IPS-11a (cell line): Measurements from ENCODE around the gene ZCWPW1.

ENCODE experiments used
- H3K4me3 ChIP-seq: one replicate; pipeline ENCODE4 v1.5.1; 2013; ENCODE audit warnings: low read depth, low read length, control low read depth

The ZCWPW1 gene

DNA sequence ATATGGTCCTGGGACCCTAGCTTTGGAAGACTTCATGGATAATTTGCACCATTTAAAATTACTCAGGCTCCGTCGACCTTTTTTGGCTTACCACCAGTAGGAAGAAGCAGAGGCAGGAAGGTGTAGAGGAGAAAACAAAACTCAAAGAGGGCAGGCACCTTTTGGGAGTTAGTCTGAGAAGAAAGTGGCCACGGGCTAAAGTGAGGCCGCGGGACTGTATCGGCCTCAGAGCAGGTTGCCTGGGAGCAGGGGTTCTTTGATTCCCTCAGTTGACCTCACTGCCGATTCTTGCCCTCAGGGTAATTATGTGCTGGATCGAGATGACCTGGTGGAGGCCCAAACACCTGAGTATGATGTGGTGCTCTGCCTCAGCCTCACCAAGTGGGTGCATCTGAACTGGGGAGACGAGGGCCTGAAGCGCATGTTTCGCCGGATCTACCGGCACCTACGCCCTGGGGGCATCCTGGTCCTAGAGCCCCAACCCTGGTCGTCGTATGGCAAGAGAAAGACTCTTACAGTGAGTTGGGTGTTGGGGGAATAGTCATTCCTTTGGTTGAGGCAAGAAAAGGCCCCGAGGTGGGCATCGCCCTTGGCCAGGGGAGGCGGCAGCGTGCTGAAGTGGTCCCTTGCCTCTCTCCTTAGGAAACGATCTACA, 4.2 kb upstream of the ZCWPW1 start:
- H3K4me3 ChIP-seq, result no peak overlapping the region

DNA sequence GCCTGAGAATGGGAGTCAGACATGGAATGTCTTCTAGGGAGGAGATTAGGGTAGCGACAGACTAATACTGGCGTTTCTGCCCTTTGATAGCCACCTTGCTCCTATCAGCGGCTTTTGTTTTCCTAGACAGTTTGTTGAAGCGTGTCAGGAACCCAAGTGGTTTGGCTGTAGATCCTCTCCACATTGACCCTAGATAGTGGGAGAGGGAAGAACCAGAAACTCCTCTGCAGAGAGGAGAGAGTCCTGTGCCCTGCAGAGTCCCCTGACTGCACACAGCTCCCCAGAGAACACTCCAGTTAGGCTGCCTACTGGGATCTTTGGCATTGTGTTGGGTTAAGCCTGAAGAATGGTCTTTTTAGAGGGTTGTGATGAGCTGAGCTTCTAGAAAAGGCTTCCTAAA, 3.5 kb upstream of the ZCWPW1 start:
- no peak overlapping the region for H3K4me3 ChIP-seq

DNA sequence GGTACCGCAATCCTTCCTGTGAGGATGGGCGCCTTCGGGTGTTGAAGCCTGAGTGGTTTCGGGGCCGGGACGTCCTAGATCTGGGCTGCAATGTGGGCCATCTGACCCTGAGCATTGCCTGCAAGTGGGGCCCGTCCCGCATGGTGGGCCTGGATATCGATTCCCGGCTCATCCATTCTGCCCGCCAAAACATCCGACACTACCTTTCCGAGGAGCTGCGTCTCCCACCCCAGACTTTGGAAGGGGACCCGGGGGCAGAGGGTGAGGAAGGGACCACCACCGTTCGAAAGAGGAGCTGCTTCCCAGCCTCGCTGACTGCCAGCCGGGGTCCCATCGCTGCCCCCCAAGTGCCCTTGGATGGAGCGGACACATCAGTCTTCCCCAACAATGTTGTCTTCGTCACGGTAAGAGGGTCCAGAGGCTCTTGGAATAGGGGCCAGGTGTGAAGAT, 2.8 kb upstream of the ZCWPW1 start:
- H3K4me3 ChIP-seq, result no peak overlapping the region

DNA sequence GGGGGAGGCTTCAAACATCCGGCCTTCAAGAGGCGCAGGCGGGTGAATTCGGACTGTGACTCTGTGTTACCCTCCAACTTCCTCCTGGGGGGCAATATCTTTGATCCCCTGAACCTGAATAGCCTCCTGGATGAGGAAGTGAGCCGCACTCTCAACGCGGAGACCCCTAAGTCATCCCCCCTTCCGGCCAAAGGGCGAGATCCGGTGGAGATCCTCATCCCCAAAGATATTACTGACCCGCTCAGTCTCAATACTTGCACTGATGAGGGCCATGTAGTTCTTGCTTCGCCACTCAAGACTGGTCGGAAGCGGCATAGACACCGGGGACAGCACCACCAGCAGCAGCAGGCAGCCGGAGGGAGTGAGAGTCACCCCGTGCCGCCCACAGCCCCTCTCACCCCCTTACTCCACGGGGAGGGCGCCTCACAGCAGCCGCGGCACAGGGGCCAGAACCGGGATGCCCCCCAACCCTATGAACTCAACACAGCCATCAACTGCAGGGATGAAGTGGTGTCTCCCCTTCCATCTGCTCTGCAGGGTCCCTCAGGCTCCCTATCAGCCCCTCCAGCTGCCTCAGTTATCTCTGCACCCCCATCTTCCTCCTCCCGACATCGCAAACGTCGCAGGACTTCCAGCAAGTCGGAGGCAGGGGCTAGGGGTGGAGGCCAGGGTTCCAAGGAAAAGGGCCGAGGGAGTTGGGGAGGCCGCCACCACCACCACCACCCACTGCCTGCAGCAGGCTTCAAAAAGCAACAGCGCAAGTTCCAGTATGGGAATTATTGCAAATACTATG, 2.2 kb upstream of the ZCWPW1 start:
- H3K4me3 ChIP-seq, result peak overlapping the region; percentile 68

DNA sequence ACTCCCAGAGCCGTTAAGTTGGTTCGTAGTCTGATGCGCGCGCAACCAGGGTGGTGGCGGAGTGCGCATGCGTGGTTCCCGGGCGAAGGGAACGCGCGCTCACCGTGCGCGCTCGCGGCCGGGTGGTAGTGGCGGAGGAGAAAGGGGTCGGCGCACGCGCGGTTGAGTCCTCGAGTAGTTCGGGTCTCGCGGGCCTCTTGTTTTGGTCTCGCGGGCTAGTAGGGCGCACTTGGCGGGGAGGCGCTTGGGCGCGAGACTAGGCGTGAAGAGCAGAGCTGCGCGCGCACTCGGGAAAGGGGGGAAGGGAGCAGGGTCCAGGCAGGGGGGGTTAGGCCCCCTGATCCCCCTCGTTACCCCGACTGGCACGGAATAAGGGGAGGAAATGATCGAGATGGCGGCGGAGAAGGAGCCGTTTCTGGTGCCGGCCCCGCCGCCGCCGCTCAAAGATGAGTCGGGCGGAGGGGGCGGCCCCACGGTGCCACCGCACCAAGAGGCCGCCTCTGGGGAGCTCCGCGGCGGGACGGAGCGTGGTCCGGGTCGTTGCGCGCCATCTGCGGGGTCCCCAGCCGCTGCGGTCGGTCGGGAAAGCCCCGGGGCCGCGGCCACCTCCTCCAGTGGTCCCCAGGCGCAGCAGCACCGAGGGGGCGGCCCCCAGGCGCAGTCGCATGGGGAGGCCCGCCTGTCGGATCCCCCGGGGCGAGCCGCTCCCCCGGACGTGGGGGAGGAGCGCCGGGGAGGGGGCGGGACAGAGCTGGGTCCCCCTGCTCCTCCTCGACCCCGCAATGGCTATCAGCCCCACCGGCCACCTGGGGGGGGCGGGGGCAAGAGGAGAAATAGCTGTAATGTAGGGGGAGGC, 1.4 kb upstream of the ZCWPW1 start, which contains the start of gene MEPCE:
Gene MEPCE (plus strand): TSS at position 195 of the 856 bp plus-strand sequence. CDS start 188 bp downstream, at position 383.
- H3K4me3 ChIP-seq, result peak within 1 kb of the TSS; percentile 68

DNA sequence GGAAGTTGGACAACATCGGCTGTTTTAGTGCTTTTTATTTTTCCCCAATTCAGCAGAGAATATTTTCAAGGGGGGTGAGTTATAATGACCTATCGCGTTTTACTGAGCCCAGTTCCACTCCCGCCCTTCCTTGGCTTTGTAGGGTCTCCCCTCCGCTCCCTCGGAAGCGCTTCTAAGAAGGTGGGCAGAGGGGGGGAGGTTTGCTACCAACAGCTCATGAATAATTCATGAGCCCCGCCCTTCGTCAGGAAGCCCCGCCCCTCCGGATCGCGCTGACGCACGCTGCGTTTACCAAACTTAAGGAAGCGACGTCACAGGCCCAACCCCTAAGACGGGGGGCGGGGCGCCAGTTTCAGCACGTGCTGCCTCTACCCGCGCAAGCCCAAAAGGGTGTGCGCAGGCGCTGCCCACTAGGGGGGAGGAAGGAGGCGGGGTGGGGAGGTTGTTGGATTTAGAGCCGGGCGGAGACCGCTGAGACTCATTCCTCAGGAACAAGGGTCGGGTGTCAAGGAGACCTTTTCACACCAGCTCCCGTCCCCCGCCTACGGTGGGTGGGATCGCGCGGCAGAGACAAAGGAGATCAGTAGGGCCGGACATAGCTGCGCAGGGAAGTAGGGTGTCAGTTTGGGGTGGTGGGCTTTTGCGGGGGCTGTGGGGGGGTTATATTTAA, 599 bp upstream of the ZCWPW1 start:
- peak overlapping the region; percentile 68 for H3K4me3 ChIP-seq

DNA sequence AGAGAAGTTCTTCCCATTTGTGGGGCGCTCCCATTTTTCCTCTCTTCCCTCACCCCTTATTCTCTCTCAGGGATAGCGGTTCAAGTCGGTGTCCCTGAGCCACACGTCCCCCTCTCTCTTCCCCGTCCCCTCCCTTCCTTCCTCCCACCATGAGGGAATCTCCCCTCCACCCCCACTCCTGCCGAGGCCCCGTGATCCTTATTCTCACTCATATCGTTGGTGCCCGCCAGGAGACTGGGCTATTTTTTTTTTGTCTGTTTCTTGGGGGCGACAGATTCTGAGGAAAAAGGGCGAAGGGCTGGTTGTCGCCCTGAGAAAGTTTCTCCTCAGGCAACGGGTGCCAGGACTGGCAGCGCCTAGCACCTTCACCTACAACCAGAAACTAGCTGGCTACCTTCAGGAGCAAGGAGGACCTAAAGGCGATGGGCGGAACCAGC, 723 bp downstream of the ZCWPW1 start:
- H3K4me3 ChIP-seq, result no peak overlapping the region

DNA sequence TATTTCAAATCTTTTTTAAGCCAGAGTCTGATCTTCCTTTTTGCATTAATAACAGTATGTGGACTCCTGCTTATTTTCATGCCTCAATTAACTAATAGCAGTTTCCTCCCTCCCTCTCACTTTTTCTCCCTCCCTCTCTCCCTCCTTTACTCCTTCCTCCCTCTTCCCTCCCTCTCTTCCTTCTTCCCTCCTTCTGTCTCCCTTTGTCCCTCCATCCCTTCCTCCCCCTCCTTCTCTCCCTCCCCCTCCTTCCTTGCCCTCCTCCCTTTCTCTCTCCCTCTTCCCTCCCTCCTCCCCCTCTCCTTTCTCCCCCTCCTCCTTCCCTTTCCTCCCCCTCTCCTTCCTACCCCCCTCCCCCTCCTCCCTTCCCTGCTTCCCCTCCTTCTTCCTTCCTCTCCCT, 2.0 kb downstream of the ZCWPW1 start:
- H3K4me3 ChIP-seq, result no peak overlapping the region

DNA sequence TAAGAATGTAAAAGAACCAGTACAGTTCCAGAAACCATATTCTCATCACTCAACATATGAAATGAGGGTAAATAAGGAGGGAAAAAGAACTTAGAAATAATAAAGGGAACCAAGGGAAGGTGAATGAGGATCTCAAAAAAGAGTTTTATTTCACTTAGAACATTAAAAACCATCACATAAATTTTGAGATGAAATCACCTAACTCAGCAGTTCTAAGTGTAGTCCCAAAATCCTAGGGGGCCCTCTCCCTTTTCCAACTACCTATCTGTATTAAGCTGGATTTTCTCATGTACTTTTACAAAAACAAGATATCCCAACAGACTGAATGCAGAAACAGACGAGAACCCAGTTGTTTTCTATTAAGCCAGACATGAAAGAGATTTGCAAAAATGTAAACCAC, 3.2 kb downstream of the ZCWPW1 start:
- H3K4me3 ChIP-seq, result no peak overlapping the region

DNA sequence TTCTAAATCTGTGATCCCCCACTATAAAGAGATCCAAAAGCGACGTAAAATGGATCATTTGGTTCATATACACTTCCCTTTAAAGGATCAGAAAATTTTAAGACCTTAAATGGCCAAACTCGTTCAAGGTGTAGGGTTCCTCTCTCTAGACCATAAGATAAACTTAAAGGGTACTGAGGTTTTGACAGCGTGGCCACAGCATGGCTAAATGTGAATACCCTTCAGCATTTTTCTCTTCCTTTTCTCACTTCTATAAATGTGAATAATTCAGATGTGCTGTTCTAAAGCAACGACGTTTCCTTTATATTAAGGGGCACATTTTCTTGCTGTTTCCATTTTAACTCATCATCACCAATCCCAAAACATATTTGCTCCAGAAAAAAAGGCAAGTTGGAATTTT, 5.2 kb downstream of the ZCWPW1 start:
- no peak overlapping the region for H3K4me3 ChIP-seq

DNA sequence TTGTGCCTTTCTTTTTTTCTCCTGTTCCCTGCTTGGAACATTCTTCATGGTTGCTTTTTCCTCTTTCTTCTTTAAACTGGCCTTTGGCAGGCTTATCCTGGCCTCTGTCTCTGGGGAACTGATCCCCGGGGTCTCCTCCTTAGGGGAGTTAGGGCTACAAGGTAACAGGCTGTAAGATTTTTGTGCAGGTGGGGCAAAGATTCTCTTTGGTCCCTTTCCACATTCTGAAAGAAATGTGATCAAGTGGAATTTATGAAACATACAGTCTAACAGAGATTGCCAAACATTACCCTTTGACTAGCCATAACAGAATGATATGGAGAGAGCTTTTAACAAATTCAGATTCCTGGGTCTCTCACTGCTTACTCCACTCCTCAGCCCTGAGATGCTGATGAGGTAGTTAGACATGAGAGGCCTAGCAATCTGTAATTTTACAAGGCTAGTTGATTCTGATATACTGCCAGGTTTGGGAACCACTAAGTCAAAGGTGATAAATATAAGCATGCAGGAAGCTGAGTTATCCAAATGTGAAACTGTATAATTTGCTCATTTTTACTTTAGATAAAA, 8.8 kb downstream of the ZCWPW1 start:
- no peak overlapping the region for H3K4me3 ChIP-seq

DNA sequence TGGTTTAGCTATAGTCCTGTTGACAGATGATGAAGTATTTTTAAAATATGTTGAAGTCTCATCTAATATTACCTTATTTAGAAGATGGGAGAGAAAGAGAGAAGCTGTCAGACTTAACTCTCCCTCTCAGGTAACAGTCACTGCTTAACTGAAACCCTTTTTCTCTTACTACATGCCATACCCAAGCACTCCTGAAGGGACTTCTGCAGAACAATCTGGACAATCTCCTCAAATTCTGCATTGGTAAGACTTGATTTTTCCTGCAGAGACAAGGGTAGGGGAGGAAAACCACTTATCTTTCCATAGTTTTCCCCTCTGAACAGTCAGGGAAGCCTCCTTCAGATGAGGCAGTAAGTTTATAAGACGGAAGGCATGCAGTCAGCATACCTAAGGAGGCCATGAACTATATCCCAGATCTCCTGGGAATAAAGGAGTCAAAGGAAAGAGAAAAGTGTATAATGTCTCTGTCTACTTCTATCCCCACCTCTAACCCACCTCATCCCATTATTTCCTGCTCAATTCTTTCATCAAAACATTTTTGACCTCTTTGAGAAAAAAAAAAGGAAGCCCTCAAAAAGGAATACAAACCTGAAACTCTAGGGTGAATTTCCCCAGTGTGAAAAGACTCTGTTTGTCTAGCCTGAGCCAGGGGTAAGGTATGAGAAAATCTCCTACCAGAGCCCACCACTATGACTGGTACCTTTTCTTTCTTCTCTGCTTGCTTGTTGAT, 9.4 kb downstream of the ZCWPW1 start:
- H3K4me3 ChIP-seq, result no peak overlapping the region

DNA sequence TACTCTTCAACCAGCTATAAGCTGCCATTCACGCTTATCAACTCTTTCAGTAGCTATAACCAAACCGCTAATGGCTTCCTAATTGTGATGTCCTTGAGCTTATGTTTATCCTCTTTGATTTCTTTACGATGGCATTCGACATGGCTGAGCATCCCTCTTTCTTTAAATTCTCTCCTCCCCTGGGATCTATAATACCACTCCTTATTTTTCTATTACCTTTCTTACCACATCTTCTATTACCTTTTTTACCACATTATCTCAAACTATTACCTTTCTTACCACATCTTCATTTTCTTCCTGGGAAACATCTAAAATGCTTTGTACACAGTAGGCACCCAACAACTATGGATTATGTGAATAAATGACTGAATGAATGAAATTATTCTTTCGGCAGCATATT, 13.1 kb downstream of the ZCWPW1 start:
- no peak overlapping the region for H3K4me3 ChIP-seq

DNA sequence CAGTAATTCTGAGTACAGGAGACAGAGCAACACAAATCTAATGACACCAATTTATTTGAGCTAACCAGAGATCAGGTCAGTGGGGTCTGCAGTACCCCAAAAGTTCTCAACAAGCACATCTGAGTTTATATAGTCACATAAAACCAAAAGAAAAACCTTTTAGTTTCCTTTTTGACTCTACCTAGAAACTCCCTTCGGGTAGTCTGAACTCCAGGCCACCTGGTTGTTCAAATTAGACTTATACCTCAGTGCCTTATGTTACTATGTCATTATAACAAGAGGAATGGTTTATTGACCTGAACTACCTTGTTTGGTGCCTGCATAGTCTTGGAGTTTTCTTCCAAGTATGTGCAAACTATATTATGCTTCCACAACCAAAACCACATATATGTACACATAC, 14.6 kb downstream of the ZCWPW1 start:
- no peak overlapping the region for H3K4me3 ChIP-seq

DNA sequence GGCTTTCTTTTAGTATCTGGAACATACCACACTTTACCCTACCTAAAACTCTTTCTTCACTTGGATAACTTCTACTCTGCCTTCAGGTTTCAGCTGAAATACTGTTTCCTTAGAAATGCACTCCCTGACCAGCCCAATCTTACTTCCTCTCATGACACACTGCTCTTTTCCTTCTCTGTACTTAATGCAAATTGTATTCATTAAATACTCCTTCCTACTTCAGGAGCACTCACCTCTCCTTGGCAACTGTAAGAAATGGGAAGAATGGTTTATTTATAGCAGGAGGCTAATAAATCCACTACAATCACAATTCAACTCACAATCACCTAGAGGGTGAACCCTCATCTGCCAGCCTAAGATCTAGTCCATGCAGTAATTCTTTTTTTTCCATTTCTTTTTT, 15.2 kb downstream of the ZCWPW1 start:
- H3K4me3 ChIP-seq, result no peak overlapping the region

DNA sequence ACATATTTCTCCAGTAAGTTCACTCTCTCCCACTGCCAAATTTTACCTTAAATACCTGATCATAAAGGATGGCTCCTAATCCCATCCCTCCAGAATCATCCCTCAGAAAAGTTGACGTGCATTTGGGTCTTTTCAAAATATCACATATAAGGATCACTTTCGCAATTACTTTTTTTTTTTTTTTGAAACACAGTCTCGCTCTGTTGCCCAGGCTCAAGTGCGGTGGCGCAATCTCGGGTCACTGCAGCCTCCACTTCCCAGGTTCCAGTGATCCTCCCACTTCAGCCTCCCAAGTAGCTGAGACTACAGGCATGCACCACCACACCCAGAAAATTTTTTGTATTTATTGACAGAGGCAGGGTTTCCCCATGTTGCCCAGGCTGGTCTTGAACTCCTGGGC, 17.4 kb downstream of the ZCWPW1 start:
- no peak overlapping the region for H3K4me3 ChIP-seq

DNA sequence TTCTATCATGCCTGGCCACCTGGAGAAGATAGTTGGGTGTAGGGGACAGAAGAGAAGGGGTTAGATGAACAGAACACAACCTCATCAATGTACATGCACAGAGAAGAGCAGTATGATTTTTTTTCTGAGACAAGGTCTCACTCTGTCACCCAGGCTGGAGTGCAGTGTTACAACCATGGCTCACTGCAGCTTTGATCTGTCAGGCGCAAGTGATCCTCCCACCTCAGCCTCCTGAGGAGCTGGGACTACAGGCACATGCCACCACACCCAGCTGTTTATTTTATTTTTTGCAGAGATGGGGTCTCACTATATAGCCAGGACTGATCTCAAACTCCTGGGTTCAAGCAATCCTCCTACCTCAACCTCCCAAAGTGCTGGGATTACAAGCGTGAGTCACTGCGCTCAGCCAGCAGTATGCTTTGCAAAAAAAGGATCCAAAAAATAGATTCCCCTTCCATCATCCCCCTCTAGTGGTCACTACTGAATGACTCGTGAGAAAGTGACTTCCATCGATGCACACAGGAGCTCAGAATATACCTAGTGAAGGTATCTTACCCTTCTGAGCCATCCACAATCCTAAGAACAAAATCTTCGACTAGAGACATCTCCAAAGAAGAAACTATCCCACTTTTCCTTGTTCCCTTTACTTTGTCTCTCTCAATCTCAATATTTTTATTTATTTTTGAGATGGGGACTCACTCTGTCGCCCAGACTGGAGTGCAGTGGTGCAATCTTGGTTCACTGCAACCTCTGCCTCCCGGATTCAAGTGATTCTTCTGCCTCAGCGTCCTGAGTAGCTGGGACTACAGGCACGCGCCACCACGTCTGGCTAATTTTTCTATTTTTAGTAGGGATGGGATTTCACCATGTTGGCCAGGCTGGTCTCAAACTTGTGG, 21.0 kb downstream of the ZCWPW1 start:
- no peak overlapping the region for H3K4me3 ChIP-seq

DNA sequence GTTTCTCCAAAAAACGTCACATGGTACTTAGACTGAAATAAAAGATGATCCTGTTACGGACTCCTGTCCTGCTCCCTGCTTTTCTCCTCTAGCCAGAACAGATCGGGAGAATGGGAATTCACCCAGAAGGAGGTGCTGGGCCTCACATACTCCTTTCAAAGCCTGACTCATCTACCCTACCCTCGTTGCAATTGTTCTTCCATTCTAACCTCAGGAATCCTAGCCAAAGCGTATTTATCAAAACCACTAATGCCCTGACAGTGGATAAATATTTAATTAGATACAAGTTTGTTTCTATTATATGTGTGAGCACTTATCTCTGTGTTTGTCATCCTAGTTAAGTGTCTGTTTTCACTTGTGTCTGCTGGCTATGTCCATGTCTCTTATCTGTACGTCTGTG, 21.7 kb downstream of the ZCWPW1 start:
- no peak overlapping the region for H3K4me3 ChIP-seq

DNA sequence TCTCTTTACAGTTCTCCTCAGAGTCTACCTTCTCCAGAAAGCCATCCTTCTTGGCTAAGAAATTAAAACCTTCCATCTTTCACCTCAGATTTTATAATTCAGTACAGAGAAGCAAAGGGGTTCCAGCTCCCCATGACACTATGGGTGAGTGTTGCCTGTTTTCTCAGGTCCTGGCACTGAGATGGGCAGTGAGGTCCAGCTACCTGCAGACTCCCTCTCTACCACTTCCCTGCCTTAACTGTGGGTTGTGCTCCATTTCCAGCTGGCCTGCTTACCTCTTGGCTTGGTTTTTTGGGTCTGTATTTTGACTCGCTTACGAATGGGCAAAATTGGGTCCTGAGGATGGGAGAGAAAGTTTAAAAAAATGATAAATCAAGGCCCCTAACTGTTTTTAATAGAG, 26.3 kb downstream of the ZCWPW1 start:
- no peak overlapping the region for H3K4me3 ChIP-seq
